Activated CD8-positive, alpha-beta T cell treated with anti-CD3 and anti-CD28 coated beads for 36 hours (primary cell): ENCODE measurements around the gene KIAA1210. TPM values are rescaled to one million over a fixed set of nuclear protein-coding genes. Genes with fewer than 3 reads are reported as not detected.

ENCODE experiments used
- ATAC-seq: fragments of 200-7000 bp; cut with Tn5 transposase; one replicate; pipeline ENCODE4 v1.10.0; 2021; ENCODE audit warnings: mild to moderate bottlenecking, moderate library complexity
- CTCF ChIA-PET: fragments of 350-600 bp; sonication (Branson Sonifier 250); formaldehyde crosslinking; loops from one replicate; lab custom pipeline; 2021; ENCODE audit warnings: antibody characterized with exemption; lab: Charles Lee
- POLR2A ChIA-PET: fragments of 350-600 bp; sonication (Branson Sonifier 250); formaldehyde crosslinking; loops from one replicate; lab custom pipeline; 2021; ENCODE audit warnings: antibody characterized with exemption; lab: Charles Lee
- DNase-seq: peaks from one replicate; pipeline ENCODE4 v3.0.0-alpha.2; 2020
- H3K27ac Mint-ChIP-seq: one replicate; pipeline ENCODE4 v1.8.0; 2021; ENCODE audit warnings: mild to moderate bottlenecking, mixed read lengths
- H3K27me3 Mint-ChIP-seq: one replicate; pipeline ENCODE4 v1.8.0; 2021; ENCODE audit warnings: mixed read lengths
- H3K36me3 Mint-ChIP-seq: one replicate; pipeline ENCODE4 v1.8.0; 2021; ENCODE audit warnings: low read depth, mixed read lengths
- H3K4me1 Mint-ChIP-seq: one replicate; pipeline ENCODE4 v1.8.0; 2021; ENCODE audit warnings: low read depth, mixed read lengths
- H3K4me3 Mint-ChIP-seq: one replicate; pipeline ENCODE4 v1.8.0; 2021; ENCODE audit warnings: mild to moderate bottlenecking, moderate library complexity, mixed read lengths
- H3K9me3 Mint-ChIP-seq: one replicate; pipeline ENCODE4 v1.8.0; 2021; ENCODE audit warnings: mixed read lengths
- intact Hi-C: fragments of 100-400 bp; cut with micrococcal nuclease; formaldehyde crosslinking; loops from one replicate; pipeline ENCODE4 v1.10.0; 2022
- total RNA-seq, 2 experiments: library from RNA; stranded (reverse); gene quantifications; one replicate each; pipeline ENCODE4 v1.2.3, GENCODE V29; 2021
- TF ChIP-seq, protein P1 (sequence below): fragments of 200-600 bp; IDR thresholded peaks from one replicate; pipeline ENCODE4 v1.8.0; 2022; ENCODE audit warnings: antibody characterized with exemption, mild to moderate bottlenecking

The KIAA1210 gene
- total RNA-seq, 2 experiments from 2014 or later: not detected

- Mint-ChIP-seq H3K4me1 (no peaks in the 10 kb centered on the region), H3K27ac (no peak overlapping the region), H3K27me3 (no peaks in the 10 kb centered on the region), H3K9me3 (no peaks in the 10 kb centered on the region), H3K4me3 (no peak overlapping the region), H3K36me3 (no peaks in the 10 kb centered on the region)
- DNase-seq (peak; percentile 60), ATAC-seq (peak; percentile 87)
- ChIA-PET POLR2A (no interaction called here), CTCF (interaction anchor here (1.3 to 2.3 kb wide), 5 partner anchors 47 to 228 kb away, joined by 3 to 8 read pairs (median 6); no protein-coding TSS in a partner anchor)
- TF ChIP-seq, protein P1, sequence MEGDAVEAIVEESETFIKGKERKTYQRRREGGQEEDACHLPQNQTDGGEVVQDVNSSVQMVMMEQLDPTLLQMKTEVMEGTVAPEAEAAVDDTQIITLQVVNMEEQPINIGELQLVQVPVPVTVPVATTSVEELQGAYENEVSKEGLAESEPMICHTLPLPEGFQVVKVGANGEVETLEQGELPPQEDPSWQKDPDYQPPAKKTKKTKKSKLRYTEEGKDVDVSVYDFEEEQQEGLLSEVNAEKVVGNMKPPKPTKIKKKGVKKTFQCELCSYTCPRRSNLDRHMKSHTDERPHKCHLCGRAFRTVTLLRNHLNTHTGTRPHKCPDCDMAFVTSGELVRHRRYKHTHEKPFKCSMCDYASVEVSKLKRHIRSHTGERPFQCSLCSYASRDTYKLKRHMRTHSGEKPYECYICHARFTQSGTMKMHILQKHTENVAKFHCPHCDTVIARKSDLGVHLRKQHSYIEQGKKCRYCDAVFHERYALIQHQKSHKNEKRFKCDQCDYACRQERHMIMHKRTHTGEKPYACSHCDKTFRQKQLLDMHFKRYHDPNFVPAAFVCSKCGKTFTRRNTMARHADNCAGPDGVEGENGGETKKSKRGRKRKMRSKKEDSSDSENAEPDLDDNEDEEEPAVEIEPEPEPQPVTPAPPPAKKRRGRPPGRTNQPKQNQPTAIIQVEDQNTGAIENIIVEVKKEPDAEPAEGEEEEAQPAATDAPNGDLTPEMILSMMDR: peak; percentile 62
- intact Hi-C loops: loop anchor here (5.0 kb wide), 2 partner anchors 60 to 220 kb away; no protein-coding TSS in a partner anchor
These were observed 60.4 kb downstream of the KIAA1210 start for GRCh38 chrX:119067023-119067739.

DNA sequence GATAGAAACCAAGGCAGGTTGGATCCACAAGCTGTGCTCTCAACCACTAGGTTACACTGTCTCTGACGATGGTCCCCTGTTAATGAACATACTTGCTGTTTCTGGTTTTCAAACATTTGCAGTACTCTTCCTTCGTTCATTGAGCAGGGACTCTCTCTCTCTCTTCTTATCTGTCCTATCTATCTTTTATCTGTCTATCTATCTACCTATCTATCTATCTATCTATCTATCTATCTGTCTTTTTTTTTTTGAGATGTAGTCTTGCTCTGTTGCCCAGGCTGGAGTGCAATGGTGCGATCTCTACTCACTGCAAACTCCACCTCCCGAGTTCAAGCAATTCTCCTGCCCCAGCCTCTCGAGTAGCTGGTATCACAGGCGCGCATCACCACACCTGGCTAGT lies 64.2 kb downstream of the KIAA1210 start:
- TF ChIP-seq, protein P1: no peak
- Mint-ChIP-seq H3K4me3 (no peak overlapping the region), H3K27me3 (no peaks in the 10 kb centered on the region), H3K36me3 (no peaks in the 10 kb centered on the region), H3K9me3 (no peaks in the 10 kb centered on the region), H3K4me1 (no peaks in the 10 kb centered on the region), H3K27ac (no peak overlapping the region)
- POLR2A ChIA-PET: interaction anchor here (0.6 kb wide), 1 partner anchor 19 kb away, joined by 4 read pairs; no protein-coding TSS in a partner anchor
- intact Hi-C loops: no loop called here
- CTCF ChIA-PET: interaction anchor here (0.9 to 1.5 kb wide), 2 partner anchors 59 to 224 kb away, joined by 3 to 7 read pairs; no protein-coding TSS in a partner anchor
- no peak for ATAC-seq
- DNase-seq: no peak

DNA sequence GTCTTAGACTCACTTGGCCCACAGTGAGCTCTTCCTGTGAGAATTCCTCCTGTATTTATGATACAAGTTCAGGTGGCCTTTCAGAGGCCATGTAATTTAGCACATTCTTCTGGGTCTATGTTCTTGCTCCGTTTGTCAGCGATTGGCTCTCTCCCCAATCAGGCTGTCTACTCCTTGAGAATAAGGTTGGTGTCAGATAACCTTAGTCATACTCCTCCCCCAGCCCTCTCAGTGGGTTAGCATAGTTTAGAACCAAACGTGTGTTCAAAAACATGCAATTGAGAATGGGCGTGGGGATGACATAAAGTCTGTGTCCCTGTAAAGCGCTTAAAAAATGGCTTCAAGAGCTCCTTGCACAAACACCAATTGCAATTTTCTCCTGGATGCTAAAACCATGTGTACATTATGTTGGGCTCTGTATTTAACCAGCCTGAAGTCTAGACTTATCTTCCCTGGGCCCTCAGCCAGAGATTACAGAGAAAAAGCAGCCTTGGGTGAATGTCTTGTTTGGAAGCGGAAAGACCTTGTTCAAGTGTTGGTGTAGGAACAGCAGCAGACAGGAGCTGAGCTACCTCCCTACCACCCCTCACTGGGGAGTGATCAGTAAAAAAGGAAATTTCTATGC lies 64.8 kb downstream of the KIAA1210 start:
- Mint-ChIP-seq H3K36me3 (no peaks in the 10 kb centered on the region), H3K27ac (no peak overlapping the region), H3K4me3 (no peak overlapping the region), H3K27me3 (no peaks in the 10 kb centered on the region), H3K9me3 (no peaks in the 10 kb centered on the region), H3K4me1 (no peaks in the 10 kb centered on the region)
- intact Hi-C loops: no loop called here
- TF ChIP-seq, protein P1: no peak
- ChIA-PET POLR2A (interaction anchor here (0.6 kb wide), 1 partner anchor 18 kb away, joined by 4 read pairs; no protein-coding TSS in a partner anchor), CTCF (interaction anchor here (1.5 kb wide), 1 partner anchor 224 kb away, joined by 7 read pairs; no protein-coding TSS in a partner anchor)
- ATAC-seq (no peak), DNase-seq (no peak)

GRCh38 chrX:119055687-119056086 lies 71.9 kb downstream of the KIAA1210 start:
- Mint-ChIP-seq H3K4me1 (no peaks in the 10 kb centered on the region), H3K27me3 (peaks cover 3% of the 10 kb centered on the region), H3K36me3 (no peaks in the 10 kb centered on the region), H3K9me3 (no peaks in the 10 kb centered on the region), H3K27ac (no peak overlapping the region), H3K4me3 (no peak overlapping the region)
- TF ChIP-seq, protein P1: no peak
- ChIA-PET CTCF (no interaction called here), POLR2A (no interaction called here)
- intact Hi-C loops: no loop called here
- DNase-seq (no peak), ATAC-seq (no peak)

GRCh38 chrX:119045884-119046283 lies 81.7 kb downstream of the KIAA1210 start:
- Mint-ChIP-seq H3K9me3 (no peaks in the 10 kb centered on the region), H3K36me3 (no peaks in the 10 kb centered on the region), H3K27me3 (peaks cover 2% of the 10 kb centered on the region), H3K4me3 (no peak overlapping the region), H3K27ac (no peak overlapping the region), H3K4me1 (no peaks in the 10 kb centered on the region)
- ATAC-seq (no peak), DNase-seq (no peak)
- ChIA-PET POLR2A (no interaction called here), CTCF (no interaction called here)
- TF ChIP-seq, protein P1: no peak
- intact Hi-C loops: no loop called here
